ENCODE data around the gene PRSS27.

The PRSS27 gene

GRCh38 chr16:2720064-2720457 lies at the start of gene PRSS27:
Gene PRSS27 (minus strand): TSS chr16:2720224. CDS start chr16:2720160, 64 bp downstream.
- DNase-seq = no peak

DNA sequence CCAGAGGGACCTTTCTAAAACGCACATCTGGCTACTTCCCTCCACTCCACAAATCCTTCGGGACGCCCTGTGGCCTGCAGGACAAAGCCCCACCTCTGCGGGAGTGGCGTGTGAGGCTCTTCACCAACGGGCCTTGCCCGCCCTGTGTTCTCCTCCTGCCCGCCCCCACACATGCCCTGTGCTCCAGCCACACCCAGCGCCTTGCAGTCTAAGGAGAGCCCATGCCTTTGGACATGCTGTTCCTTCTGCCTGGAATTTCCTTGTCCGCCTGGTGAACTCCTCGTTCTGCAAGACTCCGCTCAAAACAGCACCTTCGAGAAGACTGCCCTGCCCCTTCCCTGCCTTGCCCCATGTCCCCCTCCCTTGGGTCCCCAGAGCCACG lies 49.6 kb upstream of the PRSS27 start:
- DNase-seq = no peak

DNA sequence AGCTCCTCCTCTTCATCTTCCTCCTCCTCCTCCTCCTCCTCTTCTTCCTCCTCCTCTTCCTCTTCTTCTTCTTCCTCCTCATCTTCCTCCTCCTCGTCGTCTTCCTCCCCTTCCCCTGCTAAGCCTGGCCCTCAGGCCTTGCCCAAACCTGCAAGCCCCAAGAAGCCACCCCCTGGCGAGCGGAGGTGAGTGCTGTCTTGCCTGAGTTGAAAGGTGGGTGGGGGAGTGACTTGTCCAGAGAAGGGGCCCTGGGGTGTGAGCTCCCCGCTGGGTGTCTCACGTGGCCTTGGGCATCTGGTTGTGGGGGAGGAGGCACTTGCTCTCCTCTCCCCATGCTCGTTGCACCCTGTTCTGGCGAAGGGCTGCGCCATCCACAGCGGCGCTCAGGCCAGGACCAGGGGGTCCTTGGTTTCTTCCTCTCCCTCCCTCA lies 49.1 kb upstream of the PRSS27 start:
- DNase-seq = no peak

DNA sequence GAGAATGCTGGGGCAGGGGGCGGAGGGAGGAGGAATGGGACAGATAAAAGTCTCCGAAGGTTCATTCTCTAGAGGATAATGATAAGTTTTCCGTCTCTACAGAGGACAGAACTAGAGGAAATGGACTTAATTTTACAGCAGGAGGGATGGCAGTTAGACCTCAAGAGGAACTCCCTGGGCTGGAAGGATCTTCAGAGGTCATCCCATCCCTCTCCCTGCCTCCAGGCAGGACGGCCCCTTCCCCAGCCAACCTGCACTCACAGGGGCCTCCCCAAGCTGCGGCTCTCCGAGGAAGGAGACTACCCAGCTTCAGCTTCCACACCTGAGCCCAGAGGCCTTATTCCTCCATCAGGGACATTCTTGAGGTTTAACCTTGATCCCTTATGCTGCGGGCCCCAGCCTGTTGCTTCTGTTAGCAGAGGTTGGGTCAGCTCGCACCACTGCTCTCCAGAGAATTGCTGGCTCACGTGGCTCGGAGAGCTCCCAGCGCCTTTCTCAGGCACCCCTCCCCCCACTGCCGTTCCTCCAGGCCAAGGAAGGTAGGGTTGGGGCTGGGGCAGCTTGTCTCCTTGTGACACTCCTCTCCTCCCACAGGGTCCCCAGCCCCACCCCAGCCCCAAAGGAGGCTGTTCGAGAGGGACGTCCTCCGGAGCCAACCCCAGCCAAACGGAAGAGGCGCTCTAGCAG lies 48.5 kb upstream of the PRSS27 start:
- no peak for DNase-seq

GRCh38 chr16:2767891-2768290 lies 47.9 kb upstream of the PRSS27 start:
- DNase-seq = no peak

DNA sequence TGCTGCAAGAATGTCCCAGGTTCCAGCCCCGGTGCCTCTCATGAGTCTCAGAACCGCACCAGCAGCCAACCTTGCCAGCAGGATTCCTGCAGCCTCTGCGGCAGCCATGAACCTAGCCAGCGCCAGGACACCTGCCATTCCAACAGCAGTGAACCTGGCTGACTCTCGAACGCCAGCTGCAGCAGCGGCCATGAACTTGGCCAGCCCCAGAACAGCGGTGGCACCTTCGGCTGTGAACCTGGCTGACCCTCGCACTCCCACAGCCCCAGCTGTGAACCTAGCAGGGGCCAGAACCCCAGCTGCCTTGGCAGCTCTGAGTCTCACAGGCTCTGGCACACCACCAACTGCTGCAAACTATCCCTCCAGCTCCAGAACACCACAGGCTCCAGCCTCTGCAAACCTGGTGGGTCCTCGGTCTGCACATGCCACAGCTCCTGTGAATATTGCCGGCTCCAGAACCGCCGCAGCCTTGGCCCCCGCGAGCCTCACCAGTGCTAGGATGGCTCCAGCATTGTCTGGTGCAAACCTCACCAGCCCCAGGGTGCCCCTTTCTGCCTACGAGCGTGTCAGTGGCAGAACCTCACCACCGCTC lies 47.2 kb upstream of the PRSS27 start:
- no peak for DNase-seq

DNA sequence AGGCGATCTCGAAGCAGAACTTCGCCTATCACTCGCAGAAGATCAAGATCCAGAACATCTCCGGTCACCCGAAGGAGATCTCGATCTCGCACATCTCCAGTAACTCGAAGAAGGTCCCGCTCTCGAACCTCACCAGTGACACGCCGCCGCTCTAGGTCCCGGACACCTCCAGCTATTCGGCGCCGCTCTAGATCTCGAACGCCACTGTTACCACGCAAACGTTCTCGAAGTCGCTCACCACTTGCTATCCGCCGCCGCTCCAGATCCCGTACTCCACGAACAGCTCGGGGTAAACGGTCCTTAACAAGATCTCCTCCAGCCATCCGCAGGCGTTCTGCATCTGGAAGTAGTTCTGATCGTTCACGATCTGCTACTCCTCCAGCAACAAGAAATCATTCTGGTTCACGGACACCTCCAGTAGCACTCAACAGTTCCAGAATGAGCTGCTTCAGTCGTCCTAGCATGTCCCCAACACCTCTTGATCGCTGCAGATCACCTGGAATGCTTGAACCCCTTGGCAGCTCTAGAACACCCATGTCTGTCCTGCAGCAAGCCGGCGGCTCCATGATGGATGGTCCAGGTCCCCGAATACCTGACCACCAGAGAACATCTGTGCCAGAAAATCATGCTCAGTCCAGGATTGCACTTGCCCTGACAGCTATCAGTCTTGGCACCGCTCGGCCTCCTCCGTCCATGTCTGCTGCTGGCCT lies 46.6 kb upstream of the PRSS27 start:
- DNase-seq = no peak

DNA sequence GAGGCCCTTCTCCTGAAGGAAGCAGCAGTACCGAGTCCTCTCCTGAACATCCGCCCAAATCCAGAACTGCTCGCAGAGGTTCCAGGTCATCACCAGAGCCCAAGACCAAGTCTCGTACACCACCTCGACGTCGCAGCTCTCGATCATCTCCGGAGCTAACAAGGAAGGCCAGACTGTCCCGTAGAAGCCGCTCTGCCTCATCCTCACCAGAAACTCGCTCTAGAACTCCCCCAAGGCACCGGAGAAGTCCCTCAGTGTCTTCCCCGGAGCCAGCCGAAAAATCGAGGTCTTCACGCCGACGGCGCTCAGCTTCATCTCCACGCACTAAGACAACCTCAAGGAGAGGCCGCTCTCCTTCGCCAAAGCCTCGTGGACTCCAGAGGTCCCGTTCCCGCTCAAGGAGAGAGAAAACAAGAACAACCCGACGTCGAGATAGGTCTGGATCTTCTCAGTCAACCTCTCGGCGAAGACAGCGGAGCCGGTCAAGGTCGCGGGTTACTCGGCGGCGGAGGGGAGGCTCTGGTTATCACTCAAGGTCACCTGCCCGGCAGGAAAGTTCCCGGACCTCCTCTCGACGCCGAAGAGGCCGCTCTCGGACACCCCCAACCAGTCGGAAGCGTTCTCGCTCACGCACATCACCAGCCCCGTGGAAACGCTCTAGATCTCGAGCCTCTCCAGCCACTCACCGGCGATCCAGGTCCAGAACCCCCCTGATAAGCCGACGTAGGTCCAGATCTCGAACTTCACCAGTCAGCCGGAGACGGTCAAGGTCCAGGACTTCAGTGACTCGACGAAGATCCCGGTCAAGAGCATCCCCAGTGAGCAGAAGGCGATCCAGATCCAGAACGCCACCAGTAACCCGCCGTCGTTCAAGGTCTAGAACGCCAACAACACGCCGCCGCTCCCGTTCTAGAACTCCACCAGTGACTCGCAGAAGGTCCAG lies 45.7 kb upstream of the PRSS27 start:
- DNase-seq = no peak

GRCh38 chr16:2764718-2765117 lies 44.7 kb upstream of the PRSS27 start:
- DNase-seq = no peak

DNA sequence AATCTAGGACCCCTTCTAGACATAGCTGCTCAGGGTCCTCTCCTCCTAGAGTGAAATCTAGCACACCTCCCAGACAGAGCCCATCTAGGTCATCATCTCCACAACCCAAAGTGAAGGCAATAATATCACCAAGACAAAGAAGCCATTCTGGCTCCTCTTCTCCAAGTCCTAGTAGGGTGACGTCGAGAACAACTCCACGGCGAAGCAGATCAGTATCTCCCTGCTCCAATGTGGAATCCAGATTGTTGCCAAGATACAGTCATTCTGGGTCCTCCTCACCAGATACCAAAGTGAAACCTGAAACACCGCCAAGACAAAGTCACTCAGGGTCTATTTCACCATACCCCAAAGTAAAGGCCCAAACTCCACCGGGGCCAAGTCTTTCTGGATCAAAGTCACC lies 43.1 kb upstream of the PRSS27 start:
- no peak for DNase-seq

- no peak for DNase-seq
These were observed 42.7 kb upstream of the PRSS27 start for GRCh38 chr16:2762711-2763110.

- DNase-seq = no peak
These were observed 42.0 kb upstream of the PRSS27 start for GRCh38 chr16:2761886-2762583.

DNA sequence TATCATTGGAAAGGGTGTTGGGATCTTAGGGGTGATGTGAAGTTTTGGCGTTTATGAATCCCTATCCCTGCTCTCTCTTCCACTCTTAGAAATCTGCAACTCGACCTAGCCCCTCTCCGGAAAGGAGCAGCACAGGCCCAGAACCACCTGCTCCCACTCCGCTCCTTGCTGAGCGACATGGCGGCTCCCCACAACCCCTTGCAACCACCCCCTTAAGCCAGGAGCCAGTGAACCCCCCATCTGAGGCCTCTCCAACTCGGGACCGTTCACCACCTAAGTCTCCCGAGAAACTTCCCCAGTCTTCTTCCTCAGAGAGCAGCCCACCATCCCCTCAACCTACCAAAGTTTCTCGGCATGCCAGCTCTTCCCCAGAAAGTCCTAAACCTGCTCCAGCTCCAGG lies 41.4 kb upstream of the PRSS27 start:
- no peak for DNase-seq

DNA sequence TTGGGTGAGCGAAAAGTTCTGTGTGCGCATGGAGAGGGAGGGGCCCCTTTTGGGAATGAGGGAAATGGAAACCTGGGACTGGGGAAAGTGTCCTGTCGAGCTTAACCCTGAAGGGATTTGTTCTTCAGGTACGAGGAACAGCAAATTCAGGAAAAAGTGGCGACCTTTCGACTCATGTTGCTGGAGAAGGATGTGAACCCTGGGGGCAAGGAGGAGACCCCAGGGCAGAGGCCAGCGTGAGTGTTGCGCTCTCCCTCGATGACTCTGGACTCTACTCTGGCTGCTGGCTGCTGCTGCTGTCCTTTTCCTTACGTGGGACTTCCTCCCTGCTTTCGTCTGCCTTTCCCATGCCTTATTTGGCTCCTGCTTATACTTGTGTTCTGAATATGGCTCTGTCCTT lies 37.3 kb upstream of the PRSS27 start:
- no peak for DNase-seq

- no peak for DNase-seq
These were observed 36.4 kb upstream of the PRSS27 start for GRCh38 chr16:2756288-2757015.

- no peak for DNase-seq
These were observed 35.1 kb upstream of the PRSS27 start for GRCh38 chr16:2755158-2755557.

DNA sequence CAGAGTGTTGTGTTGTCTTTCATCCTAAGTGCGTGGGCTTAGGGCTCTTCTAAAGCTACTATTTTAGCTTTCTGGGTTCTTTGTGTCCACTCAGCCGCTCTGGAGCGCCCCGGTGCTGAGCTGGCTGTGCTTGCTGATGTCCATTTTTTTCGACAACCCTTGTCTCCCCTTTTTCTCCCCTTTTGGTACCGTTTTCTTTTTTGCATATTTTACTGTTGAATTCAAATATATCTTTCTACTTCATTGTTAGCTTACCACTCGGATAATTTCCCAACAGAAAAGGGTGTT lies 33.7 kb upstream of the PRSS27 start:
- DNase-seq = no peak

DNA sequence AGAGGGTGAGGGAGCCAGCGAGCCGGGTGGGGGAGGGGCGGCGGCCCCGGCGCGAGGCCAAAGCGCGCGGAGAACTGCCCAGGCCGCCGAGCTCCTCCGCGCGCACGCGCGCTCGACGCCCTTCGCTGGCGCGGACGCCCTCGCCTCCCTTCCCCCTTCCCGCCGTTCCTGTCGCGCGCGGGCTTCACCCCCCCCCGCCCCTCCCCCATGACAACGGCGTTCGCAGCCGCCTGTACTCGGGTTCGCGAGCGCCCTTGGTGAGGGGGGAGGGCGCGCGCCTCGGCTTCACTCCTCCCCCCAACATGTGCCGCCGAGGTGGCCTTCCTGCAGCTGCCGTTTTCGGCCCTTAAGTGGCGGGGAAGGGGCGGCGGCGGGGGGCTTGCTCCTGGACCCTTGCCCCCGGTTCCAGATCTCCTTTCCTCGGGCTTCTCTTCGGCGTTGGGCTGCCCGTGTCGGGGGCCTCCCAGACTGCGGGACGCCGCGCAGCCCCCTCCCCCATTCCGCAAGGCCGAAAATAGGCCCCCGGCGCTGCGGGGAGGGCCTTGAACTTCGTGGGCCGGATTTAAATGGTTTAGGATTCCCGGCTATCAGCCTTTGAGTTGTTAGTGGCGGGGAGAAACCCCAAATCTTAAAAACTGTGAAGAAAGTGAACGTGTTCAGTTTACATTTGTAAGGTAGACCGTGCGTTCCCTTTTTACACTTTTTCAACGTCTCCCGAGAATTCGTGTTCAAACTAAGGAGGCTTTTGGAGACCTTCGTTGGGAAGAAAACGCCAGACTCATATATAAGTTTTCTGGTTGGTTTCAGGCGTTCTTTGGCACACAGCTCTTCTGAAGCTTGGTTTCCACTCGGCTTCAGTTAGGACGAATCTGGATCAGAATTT lies 33.1 kb upstream of the PRSS27 start:
- DNase-seq = no peak

DNA sequence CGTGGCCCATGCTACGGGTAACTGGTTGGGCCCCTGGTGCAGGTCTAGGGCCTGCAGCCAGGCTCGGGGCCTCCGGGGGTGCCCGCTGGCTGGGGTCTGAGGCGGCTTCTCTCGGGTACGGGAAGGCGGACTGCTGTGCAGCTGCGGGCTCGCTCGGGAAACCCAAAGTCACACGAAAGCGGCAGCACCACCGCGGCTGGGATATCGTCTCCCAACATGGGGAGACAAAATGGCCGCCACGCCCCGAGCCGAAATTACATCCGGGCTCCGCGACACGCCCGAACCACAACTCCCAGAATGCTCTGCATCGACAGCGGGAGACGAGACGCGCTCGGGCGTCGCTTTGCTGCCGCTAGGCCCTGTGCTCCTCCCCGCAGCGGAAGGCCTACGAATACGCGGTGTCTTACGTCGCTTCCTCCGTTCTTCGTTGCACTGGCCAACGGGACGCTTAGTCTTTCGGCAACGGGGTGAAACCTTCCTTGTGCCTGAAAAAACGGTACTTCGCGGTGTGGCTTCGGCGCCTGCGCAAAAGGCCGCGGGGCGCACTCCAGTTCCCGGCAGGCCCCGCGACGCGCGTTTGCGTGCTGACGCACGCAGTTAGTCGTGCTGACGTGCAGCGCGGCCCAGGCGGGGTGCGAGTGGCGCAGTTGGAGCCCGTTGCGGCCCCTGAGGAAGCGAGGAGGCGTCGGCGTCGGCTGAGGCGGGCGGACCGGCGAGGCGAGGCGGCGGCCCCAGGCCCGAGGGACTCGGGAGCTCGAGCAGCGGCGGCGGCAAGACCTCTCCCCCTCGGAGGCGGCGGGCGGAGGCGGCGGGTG lies 32.2 kb upstream of the PRSS27 start, which contains the start of gene SRRM2:
SRRM2 (plus strand) TSS at position 604 of the 815 bp plus-strand sequence. CDS start 3,727 bp downstream, outside the sequence.
- peak; percentile 53 to 70 for DNase-seq

DNA sequence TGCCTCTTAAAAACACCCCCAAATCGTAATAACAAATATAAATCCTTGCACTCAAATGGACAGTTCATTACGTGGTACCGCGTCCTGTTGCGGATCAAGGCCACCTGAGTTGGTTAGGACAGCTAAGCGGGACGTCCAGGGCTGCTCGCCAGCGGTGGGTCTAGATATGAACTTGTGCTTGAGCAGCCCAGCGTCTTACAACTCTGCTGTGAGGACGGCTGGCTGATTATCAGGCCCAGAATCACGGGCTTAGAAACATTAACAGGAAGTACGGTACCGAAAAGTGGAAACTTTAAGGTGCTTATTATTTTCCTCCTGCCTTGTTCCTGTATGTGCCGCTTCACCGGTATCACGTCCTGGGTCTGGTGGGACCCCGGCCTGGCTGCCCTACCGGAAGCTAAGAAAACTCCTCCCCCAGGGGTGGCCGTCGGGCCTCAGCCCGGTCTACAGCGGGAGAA lies 31.6 kb upstream of the PRSS27 start:
- no peak for DNase-seq
